AG04450 (cell line): Measurements from ENCODE around the gene RIPOR1. TPM values are rescaled to one million over a fixed set of nuclear protein-coding genes. Genes with fewer than 3 reads are reported as not detected.

Experiments used
- CTCF ChIA-PET: fragments of 300-600, 350-600 bp; formaldehyde crosslinking; extraction: SDS; loops from one replicate; lab custom pipeline; 2022; ENCODE audit warnings: antibody characterized with exemption, inconsistent platforms; lab: Charles Lee
- POLR2A ChIA-PET: fragments of 350-600 bp; formaldehyde crosslinking; extraction: SDS; loops from one replicate; lab custom pipeline; 2021; ENCODE audit warnings: antibody characterized with exemption, inconsistent platforms; lab: Yijun Ruan, JAX
- DNase-seq: peaks from one replicate; pipeline ENCODE4 v3.0.0-alpha.2; 2011; ENCODE audit warnings: low read depth, low spot score
- H3K27ac ChIP-seq: one replicate; pipeline ENCODE4 v1.5.1; 2012; ENCODE audit warnings: low read depth, low read length, control low read depth
- H3K27me3 ChIP-seq: one replicate; pipeline ENCODE4 v1.6.0; 2012; ENCODE audit warnings: low read length; ENCODE audit not compliant: control insufficient read depth, insufficient read depth
- H3K4me3 ChIP-seq: 2 replicates; pipeline ENCODE4 v1.5.1; 2011; ENCODE audit warnings: mild to moderate bottlenecking, low read depth, low read length, control low read depth
- H3K9me3 ChIP-seq: 2 replicates; pipeline ENCODE4 v1.5.1; 2012; ENCODE audit warnings: low read length; ENCODE audit not compliant: control insufficient read depth, insufficient read depth
- CTCF ChIP-seq: IDR thresholded peaks from 2 replicates; pipeline ENCODE4 v1.5.1; 2011; ENCODE audit warnings: low read depth, low read length, control low read depth, inconsistent platforms
- polyA plus RNA-seq: library from polyadenylated mRNA; depleted of rRNA; stranded (reverse); fragments of >200 nt; gene quantifications from 2 replicates; pipeline ENCODE4 v1.2.3, GENCODE V29; 2011; rRNA removed
- small RNA-seq: library from RNA; depleted of rRNA; stranded (forward); fragments of <200 nt; gene quantifications from one replicate; pipeline ENCODE3, GENCODE V24; 2012; ENCODE audit warnings: low read depth; ENCODE audit not compliant: insufficient read length

RIPOR1 gene
- polyA plus RNA-seq, 1 experiment: 9.9 TPM

- Histone ChIP-seq H3K27ac (no peak overlapping the region), H3K9me3 (no peaks in the 10 kb centered on the region), H3K27me3 (no peaks in the 10 kb centered on the region), H3K4me3 (no peak overlapping the region)
- ChIA-PET POLR2A (interaction anchor here (0.7 to 1.3 kb wide), 3 partner anchors 12 to 65 kb away, joined by 3 read pairs; partner anchors contain the start of genes ACD and CTCF), CTCF (interaction anchor here (1.6 to 1.7 kb wide), 2 partner anchors 73 to 74 kb away, joined by 5 read pairs; no protein-coding TSS in a partner anchor)
- no peak for TF ChIP-seq CTCF
- DNase-seq: no peak
Measured at GRCh38 chr16:67594956-67595355, 66.3 kb downstream of the RIPOR1 start.

Small RNA genes lying within 50 kb of the gene (small RNA-seq; reads per million reads assigned to genes)
- gene AC027682.3: not detected

Other genes with a start within 250 kb of the RIPOR1 start
- gene PLEKHG4, start 249.3 kb upstream of the RIPOR1 start, polyA plus RNA-seq: 17.2 and 23.3 TPM in 2 replicates
- gene KCTD19, start 202.1 kb upstream of the RIPOR1 start, polyA plus RNA-seq: 0.21 and 0.25 TPM in 2 replicates
- 0.21 and 0.41 TPM in 2 replicates for gene LRRC36, start 202.0 kb upstream of the RIPOR1 start, polyA plus RNA-seq
- gene TPPP3, start 135.3 kb upstream of the RIPOR1 start, polyA plus RNA-seq: 1.5 TPM in 2 replicates
- gene ZDHHC1, start 112.4 kb upstream of the RIPOR1 start, polyA plus RNA-seq: 1.9 and 2.7 TPM in 2 replicates
- gene HSD11B2, start 97.7 kb upstream of the RIPOR1 start, polyA plus RNA-seq: 0.07 TPM in 1 of 2 replicates, not detected in the other
- gene ATP6V0D1, start 47.7 kb upstream of the RIPOR1 start, polyA plus RNA-seq: 101 and 121 TPM in 2 replicates
- gene AGRP, start 45.3 kb upstream of the RIPOR1 start, polyA plus RNA-seq: not detected in 2 replicates
- gene CTCF, start 33.7 kb downstream of the RIPOR1 start, polyA plus RNA-seq: 21.0 and 24.4 TPM in 2 replicates
- gene CARMIL2, start 116.3 kb downstream of the RIPOR1 start, polyA plus RNA-seq: 0.09 and 0.11 TPM in 2 replicates
- gene ACD, start 131.4 kb downstream of the RIPOR1 start, polyA plus RNA-seq: 11.4 and 16.5 TPM in 2 replicates
- 0.42 and 0.53 TPM in 2 replicates for gene PARD6A, start 132.1 kb downstream of the RIPOR1 start, polyA plus RNA-seq
- 3.6 and 4.2 TPM in 2 replicates for gene ENKD1, start 137.9 kb downstream of the RIPOR1 start, polyA plus RNA-seq
- gene C16orf86, start 138.0 kb downstream of the RIPOR1 start, polyA plus RNA-seq: 0.55 and 0.56 TPM in 2 replicates
- 11.1 and 11.8 TPM in 2 replicates for gene GFOD2, start 190.5 kb downstream of the RIPOR1 start, polyA plus RNA-seq